SK-N-SH (cell line): ENCODE results near the gene IL26. TPM values are rescaled to one million over a fixed set of nuclear protein-coding genes. Genes with fewer than 3 reads are reported as not detected.

Experiments
- ELF1 ChIP-seq: IDR thresholded peaks from 2 replicates; pipeline ENCODE4 v1.4.0; 2012
- EP300 ChIP-seq, 2 experiments: IDR thresholded peaks; 2 replicates each; pipeline versions ENCODE4 v1.4.0 to v1.6.1; 2012; ENCODE audit warnings: borderline replicate concordance in 1 of 2, low read depth in 1 of 2, low read length in 1 of 2
- FOSL2 ChIP-seq: IDR thresholded peaks from 2 replicates; pipeline ENCODE4 v1.4.0; 2012; ENCODE audit warnings: low read depth, mild to moderate bottlenecking, moderate library complexity, borderline replicate concordance
- FOXJ3 ChIP-seq: sonication (generic); formaldehyde crosslinking; IDR thresholded peaks from 2 replicates; pipeline ENCODE4 v1.5.1; 2020; ENCODE audit warnings: mild to moderate bottlenecking, missing genetic modification reagents
- FOXM1 ChIP-seq: IDR thresholded peaks from 2 replicates; pipeline ENCODE4 v1.4.0; 2012; ENCODE audit warnings: low read depth, mild to moderate bottlenecking
- JUND ChIP-seq: IDR thresholded peaks from 2 replicates; pipeline ENCODE4 v1.4.0; 2012
- MXI1 ChIP-seq: IDR thresholded peaks from 2 replicates; pipeline ENCODE4 v1.6.1; 2012; ENCODE audit warnings: mild to moderate bottlenecking, low read depth, low read length, improper control_type of control experiment
- NFIC ChIP-seq: IDR thresholded peaks from 2 replicates; pipeline ENCODE4 v1.4.0; 2012; ENCODE audit warnings: borderline replicate concordance
- RAD21 ChIP-seq: IDR thresholded peaks from 2 replicates; pipeline ENCODE4 v1.6.1; 2012; ENCODE audit warnings: mild to moderate bottlenecking, low read length
- RFX5 ChIP-seq: IDR thresholded peaks from 2 replicates; pipeline ENCODE4 v1.6.1; 2012; ENCODE audit warnings: mild to moderate bottlenecking, improper control_type of control experiment, low read length
- SIN3A ChIP-seq: IDR thresholded peaks from 2 replicates; pipeline ENCODE4 v1.6.1; 2012; ENCODE audit warnings: low read depth, mild to moderate bottlenecking, low read length, moderate library complexity, borderline replicate concordance
- TAF1 ChIP-seq: IDR thresholded peaks from 2 replicates; pipeline ENCODE4 v1.6.1; 2012; ENCODE audit warnings: low read depth, mild to moderate bottlenecking, low read length, moderate library complexity, borderline replicate concordance
- YY1 ChIP-seq: IDR thresholded peaks from 2 replicates; pipeline ENCODE4 v1.4.0; 2012; ENCODE audit warnings: low read depth, mild to moderate bottlenecking
- polyA plus RNA-seq, 3 experiments: library from polyadenylated mRNA; depleted of rRNA; stranded (reverse); fragments of >200 nt; gene quantifications; 2 replicates each; pipeline ENCODE4 v1.2.3, GENCODE V29; 2012
- TF ChIP-seq, protein P1 (sequence below): IDR thresholded peaks from 2 replicates; pipeline ENCODE4; 2012
- TF ChIP-seq, protein P2 (sequence below): IDR thresholded peaks from 2 replicates; pipeline ENCODE4 v1.4.0; 2012; ENCODE audit warnings: low read depth, borderline replicate concordance
- TF ChIP-seq, protein P3 (sequence below): IDR thresholded peaks from 2 replicates; pipeline ENCODE4 v1.6.1; 2012; ENCODE audit warnings: mild to moderate bottlenecking, low read depth, low read length, moderate library complexity
- TF ChIP-seq, protein P4 (sequence below): fragments of 150-350 bp; IDR thresholded peaks from 2 replicates; pipeline ENCODE4 v1.6.1; 2016; ENCODE audit warnings: mild to moderate bottlenecking, low read depth, low read length
- TF ChIP-seq, protein P5 (sequence below): IDR thresholded peaks from 2 replicates; pipeline ENCODE4 v1.4.0; 2012; ENCODE audit warnings: low read depth

IL26 gene
- polyA plus RNA-seq, 1 of the 3 experiments (the other 2 are of a cell fraction): not detected

DNA sequence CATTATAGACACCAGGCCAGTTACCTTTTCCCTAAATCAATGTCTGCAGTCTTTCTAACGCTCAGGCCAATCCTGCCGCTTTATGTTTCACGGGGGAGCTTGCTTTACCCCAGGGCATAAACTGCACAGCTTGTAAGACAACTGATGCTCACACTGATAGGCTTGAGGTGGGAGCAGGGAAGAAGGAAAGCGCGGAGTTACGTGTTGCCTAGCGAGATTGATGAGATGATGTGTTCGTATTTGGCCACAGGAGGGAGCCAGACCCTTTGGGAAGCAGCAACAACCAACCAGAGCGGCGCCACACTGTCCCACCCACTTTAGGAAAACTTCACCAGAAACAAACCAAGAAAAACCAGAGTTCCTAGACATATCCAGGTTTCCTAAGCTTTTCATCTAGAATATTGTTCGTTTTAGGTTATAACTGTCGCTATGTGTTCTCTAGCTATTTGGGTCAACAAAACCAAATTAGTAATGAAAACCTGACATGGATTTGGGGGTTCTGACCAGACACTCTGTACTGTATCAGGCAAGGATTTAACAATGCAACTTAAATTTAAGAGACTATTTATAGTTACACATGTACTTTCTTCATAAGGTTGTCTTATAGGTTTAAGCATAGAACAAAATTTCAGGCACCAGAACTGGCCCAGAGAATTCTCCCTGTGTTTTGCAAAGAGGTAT is 2.4 kb downstream of the IL26 start (continued):
- TF ChIP-seq, protein P1, sequence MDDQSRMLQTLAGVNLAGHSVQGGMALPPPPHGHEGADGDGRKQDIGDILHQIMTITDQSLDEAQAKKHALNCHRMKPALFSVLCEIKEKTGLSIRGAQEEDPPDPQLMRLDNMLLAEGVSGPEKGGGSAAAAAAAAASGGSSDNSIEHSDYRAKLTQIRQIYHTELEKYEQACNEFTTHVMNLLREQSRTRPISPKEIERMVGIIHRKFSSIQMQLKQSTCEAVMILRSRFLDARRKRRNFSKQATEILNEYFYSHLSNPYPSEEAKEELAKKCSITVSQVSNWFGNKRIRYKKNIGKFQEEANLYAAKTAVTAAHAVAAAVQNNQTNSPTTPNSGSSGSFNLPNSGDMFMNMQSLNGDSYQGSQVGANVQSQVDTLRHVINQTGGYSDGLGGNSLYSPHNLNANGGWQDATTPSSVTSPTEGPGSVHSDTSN: no peak
- TF ChIP-seq NFIC: no peak
- no peak for TF ChIP-seq FOXM1
- no peak for TF ChIP-seq MXI1
- no peak for TF ChIP-seq ELF1
- TF ChIP-seq SIN3A: no peak
- TF ChIP-seq, protein P2, sequence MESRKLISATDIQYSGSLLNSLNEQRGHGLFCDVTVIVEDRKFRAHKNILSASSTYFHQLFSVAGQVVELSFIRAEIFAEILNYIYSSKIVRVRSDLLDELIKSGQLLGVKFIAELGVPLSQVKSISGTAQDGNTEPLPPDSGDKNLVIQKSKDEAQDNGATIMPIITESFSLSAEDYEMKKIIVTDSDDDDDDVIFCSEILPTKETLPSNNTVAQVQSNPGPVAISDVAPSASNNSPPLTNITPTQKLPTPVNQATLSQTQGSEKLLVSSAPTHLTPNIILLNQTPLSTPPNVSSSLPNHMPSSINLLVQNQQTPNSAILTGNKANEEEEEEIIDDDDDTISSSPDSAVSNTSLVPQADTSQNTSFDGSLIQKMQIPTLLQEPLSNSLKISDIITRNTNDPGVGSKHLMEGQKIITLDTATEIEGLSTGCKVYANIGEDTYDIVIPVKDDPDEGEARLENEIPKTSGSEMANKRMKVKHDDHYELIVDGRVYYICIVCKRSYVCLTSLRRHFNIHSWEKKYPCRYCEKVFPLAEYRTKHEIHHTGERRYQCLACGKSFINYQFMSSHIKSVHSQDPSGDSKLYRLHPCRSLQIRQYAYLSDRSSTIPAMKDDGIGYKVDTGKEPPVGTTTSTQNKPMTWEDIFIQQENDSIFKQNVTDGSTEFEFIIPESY: no peak
- no peak for TF ChIP-seq EP300 (IDR thresholded peaks at IDR 0.05; ENCODE audit: borderline replicate concordance in 1 of 2, low read depth in 1 of 2, low read length in 1 of 2)
- TF ChIP-seq, protein P3, sequence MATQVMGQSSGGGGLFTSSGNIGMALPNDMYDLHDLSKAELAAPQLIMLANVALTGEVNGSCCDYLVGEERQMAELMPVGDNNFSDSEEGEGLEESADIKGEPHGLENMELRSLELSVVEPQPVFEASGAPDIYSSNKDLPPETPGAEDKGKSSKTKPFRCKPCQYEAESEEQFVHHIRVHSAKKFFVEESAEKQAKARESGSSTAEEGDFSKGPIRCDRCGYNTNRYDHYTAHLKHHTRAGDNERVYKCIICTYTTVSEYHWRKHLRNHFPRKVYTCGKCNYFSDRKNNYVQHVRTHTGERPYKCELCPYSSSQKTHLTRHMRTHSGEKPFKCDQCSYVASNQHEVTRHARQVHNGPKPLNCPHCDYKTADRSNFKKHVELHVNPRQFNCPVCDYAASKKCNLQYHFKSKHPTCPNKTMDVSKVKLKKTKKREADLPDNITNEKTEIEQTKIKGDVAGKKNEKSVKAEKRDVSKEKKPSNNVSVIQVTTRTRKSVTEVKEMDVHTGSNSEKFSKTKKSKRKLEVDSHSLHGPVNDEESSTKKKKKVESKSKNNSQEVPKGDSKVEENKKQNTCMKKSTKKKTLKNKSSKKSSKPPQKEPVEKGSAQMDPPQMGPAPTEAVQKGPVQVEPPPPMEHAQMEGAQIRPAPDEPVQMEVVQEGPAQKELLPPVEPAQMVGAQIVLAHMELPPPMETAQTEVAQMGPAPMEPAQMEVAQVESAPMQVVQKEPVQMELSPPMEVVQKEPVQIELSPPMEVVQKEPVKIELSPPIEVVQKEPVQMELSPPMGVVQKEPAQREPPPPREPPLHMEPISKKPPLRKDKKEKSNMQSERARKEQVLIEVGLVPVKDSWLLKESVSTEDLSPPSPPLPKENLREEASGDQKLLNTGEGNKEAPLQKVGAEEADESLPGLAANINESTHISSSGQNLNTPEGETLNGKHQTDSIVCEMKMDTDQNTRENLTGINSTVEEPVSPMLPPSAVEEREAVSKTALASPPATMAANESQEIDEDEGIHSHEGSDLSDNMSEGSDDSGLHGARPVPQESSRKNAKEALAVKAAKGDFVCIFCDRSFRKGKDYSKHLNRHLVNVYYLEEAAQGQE: no peak
- TF ChIP-seq FOXJ3 (CRISPR knock-in tag): peak; percentile 62
- TF ChIP-seq, protein P4, sequence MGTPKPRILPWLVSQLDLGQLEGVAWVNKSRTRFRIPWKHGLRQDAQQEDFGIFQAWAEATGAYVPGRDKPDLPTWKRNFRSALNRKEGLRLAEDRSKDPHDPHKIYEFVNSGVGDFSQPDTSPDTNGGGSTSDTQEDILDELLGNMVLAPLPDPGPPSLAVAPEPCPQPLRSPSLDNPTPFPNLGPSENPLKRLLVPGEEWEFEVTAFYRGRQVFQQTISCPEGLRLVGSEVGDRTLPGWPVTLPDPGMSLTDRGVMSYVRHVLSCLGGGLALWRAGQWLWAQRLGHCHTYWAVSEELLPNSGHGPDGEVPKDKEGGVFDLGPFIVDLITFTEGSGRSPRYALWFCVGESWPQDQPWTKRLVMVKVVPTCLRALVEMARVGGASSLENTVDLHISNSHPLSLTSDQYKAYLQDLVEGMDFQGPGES: no peak
- TF ChIP-seq YY1: no peak
- no peak for TF ChIP-seq FOSL2
- peak; percentile 98 for TF ChIP-seq RAD21
- 0 out of 2 replicates have a peak, but pooled peaks have one; percentile 59 for TF ChIP-seq RFX5
- no peak for TF ChIP-seq TAF1
- TF ChIP-seq, protein P5, sequence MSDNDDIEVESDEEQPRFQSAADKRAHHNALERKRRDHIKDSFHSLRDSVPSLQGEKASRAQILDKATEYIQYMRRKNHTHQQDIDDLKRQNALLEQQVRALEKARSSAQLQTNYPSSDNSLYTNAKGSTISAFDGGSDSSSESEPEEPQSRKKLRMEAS: no peak
- no peak for TF ChIP-seq JUND
